Right renal cortex interstitium (tissue), 3 donors: ENCODE results near the gene GNAI3. TPM values are rescaled to one million over a fixed set of nuclear protein-coding genes. Genes with fewer than 3 reads are reported as not detected.

Experiments used
- DNase-seq, 3 donors: peaks; one replicate each; pipeline ENCODE4 v3.0.0-alpha.2; 2013; ENCODE audit warnings: low read depth in 3 of 3, low spot score in 2 of 3
- polyA plus RNA-seq, 3 donors: library from polyadenylated mRNA; unstranded; fragments of 120-200 nt; gene quantifications; one replicate each; pipeline ENCODE4 v1.2.1, GENCODE V29; 2013; ENCODE audit not compliant: insufficient read length in 3 of 3

GNAI3 gene
- polyA plus RNA-seq, 3 donors, result 12.5 to 13.8 (median 13.5) TPM

DNA sequence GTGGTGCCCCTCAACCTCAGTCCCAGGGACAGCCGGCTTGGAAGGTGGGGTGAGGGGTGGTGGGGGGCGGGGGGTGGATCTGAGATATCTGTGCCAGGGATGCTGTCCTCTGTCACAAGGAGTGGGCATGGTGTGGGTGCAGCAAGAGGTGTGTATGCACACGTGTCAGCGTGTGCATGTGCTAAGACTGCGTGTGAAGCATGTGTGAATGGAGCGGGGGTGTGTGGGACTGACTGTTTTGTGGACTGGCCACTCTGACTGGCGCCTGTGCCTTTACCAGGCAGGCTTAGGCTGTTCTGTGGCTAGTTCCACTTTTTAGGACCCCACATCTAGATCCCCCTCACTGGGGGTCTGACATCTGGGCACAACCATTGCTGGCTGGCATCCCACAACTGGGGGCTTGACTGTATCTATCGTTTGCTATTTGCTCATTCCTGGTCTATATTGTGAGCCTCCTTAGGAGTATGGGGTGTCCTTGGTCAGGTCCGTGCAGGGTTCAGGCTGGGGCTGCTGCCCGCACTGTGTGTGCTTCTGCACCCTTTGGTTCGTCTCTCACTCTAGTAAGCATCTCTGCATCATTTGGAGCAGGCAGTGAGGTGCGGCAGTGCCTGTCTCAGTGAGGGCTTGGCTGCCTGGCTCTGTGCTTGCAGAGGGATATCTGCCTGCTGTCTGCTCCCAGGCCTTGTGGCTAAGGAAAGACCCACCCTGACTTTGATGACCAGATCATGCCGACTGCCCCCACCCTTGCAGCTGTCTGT is 73.1 kb downstream of the GNAI3 start:
- no peak for DNase-seq

DNA sequence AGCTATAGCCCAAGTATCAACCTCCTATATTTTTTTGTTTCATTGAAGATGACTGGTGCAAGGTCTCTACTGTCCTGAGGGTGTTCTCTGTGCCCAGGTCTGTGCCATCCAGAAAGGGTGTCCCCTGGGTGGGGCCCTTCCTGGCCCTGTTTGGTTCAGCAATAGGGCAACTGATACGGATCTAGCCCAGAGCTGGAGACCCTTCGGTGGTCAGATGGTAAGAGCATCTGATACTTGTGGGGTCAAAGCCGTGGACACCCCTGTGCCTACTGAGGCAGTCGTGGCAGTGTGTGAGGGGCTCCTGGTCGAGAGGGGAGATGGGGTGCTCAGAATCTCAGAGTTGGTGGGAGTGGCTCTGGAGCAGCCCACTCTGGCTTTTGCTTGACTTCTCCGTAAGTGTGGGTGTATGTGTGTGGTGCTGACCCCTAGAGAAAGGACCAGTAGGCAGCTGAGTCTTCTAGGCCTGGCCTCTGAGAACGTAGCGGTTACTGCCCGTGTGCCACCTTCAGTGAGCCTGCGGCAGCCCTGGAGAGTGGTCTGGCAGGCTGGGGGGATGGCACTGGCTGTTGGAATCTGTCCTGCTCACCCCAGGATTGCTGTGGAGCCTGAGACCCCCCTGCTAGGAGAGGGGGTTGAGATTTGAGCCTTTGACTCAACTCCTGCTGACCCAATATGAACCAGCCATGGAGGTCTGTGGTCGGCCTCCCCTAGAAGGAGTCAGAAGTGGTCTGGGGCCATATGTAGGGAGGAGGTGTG is 73.9 kb downstream of the GNAI3 start:
- DNase-seq, result no peak

DNA sequence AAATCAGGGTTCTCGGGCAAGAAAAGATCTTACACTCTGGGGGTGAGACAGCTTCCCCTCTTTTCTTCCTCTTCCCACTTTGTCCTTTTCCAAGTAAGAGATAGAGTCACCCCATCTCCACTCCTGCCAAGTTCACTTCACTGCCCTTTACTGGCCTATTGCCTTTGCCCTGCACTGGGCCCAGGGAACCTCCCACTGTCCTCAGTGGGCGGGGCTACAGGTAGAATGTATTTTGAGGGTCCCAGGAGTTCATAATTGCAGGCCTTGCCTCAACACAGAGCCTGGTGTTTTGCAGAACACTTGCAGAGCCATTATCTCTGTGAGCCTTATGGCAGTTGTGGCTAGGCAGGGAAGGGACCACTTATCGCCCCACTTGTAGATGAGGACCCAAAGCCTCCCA is 74.5 kb downstream of the GNAI3 start:
- DNase-seq, result no peak

DNA sequence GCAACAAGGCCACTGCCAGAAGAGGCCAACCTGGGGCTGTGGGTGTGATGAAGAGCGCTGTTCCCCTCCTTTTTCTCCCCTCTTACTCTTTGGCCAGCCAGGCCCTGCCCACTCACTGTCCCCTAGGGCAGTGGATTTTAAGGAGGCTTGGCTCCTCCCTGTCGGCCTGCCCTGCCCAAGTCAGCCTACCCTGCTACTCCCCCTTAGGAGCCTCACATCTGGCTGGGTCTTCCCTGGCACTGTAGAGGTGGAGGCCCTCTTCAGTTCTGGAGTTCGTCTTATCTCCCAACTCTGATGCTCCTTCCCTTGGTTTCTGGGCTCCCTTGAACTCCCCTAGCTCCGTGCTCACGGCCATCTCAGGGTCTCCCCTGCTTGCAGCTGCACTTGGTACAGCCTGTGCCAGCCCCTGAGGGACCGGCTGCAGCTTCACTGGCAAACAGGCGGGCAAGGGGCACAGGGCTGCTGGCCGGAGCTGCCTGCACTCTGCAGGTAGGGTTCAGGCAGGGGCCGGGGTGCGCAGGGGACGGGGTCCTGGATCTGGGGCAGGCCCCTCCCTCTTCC is 75.3 kb downstream of the GNAI3 start:
- no peak for DNase-seq

DNA sequence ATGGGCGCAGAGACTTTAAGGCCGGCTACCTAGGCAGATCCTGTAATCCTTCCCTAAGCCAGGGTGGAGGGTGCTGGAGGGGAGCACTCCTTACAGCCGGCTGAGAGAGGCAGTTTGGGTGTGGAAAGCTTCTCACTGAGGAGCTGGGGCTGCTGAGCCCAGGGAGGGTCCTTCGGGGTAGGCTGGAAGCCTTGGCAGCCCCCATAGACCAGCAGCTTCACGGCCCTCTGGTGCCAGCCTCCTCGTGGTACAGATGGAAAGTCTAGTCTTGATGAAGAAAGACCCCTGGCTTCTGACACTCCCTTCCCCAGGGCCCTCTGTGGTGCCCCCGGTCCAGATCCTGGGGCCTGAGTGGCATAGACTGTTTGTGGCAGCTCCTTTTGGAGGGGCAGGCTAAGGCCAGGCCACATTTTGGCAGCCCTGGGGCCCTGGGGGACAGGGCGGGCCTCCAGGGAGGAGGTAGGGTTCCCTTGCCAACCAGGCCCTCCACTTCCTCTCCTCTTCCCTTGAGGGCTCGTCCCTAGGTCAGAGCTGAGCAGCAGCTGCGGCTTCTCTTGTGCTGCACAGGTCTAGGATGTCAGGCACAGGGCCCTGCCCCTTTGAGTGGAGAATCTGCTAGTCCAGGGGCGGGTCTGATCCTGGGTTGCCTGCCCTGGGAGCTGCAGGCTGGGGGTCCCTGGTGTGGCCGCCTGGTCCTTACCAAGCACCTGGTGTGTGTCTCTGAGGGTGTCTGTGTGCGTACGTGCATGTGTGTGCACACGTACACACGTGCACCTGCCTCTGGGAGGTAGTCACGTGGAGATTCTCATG is 76.0 kb downstream of the GNAI3 start:
- DNase-seq, result no peak

DNA sequence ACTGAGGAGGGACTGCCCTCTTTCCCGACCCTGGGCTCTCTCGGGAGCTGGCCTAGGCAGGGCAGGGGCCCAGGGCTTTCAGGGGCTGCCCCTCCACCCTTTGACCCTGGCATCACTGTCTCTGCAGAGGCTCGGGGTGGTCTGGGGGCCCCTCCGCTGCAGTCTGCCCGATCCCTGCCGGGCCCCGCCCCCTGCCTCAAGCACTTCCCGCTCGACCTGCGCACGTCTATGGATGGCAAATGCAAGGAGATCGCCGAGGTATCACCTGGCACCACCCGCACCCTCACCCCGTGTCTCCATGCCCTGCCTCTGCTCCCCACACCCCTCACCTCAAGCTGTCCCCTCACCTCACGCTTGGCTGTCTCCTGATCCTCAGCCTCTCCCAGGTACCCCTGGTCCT is 76.8 kb downstream of the GNAI3 start:
- DNase-seq, result no peak

DNA sequence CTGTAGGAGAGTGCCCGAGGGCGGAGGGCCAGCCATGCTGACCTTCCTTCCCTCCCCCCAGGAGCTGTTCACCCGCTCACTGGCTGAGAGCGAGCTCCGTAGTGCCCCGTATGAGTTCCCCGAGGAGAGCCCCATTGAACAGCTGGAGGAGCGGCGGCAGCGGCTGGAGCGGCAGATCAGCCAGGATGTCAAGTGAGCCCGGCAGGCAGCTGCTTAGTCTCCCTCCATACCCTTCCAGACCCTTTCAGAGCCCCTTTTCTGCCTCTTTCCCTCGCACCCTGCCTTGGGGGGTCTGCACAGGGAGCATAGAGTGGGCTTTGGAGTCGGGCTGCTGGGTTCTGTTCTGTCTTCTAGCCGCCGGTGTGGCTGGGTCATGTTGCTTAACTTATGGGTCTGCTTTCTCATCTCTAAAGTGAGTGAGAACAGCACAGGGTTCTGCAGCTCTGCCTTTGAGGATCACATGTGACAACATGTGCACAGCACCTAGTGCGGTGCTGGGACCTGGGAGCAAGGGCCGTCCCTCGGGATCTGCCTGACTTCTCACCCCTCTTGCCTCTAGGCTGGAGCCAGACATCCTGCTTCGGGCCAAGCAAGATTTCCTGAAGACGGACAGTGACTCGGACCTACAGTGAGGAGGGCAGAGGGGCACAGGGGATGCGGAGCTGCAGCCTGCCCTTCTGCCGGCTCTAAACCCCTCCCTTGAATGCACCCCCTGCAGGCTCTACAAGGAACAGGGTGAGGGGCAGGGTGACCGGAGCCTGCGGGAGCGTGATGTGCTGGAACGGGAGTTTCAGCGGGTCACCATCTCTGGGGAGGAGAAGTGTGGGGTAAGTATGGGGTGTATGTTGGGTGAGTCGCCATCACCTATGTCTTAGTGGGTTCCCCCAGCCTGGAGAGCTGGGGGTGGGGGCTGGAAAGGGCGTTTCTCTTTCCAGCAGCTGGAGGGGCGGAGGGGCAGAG is 77.5 kb downstream of the GNAI3 start:
- no peak for DNase-seq

DNA sequence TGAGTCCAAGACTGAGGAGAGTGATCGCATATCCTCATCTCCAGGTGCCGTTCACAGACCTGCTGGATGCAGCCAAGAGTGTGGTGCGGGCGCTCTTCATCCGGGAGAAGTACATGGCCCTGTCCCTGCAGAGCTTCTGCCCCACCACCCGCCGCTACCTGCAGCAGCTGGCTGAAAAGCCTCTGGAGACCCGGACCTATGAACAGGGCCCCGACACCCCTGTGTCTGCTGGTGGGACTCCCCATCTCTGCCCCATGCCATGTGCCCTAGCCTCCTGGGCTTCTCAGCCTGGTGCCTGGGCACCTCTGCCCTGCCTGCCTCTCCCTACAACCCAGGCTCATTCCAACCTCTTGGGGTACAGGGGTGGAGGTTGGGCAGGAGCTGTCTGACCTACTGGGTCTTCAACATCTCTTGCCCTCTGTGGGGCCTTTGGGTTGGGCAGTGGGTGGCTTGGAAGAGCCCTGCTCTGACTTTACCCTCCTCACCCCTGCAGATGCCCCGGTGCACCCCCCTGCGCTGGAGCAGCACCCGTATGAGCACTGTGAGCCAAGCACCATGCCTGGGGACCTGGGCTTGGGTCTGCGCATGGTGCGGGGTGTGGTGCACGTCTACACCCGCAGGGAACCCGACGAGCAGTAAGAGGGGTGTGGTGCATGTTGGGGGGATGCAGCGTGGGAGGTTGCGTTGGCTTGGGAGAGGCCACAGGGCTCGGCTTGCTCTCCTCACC is 78.4 kb downstream of the GNAI3 start:
- DNase-seq, result no peak

DNA sequence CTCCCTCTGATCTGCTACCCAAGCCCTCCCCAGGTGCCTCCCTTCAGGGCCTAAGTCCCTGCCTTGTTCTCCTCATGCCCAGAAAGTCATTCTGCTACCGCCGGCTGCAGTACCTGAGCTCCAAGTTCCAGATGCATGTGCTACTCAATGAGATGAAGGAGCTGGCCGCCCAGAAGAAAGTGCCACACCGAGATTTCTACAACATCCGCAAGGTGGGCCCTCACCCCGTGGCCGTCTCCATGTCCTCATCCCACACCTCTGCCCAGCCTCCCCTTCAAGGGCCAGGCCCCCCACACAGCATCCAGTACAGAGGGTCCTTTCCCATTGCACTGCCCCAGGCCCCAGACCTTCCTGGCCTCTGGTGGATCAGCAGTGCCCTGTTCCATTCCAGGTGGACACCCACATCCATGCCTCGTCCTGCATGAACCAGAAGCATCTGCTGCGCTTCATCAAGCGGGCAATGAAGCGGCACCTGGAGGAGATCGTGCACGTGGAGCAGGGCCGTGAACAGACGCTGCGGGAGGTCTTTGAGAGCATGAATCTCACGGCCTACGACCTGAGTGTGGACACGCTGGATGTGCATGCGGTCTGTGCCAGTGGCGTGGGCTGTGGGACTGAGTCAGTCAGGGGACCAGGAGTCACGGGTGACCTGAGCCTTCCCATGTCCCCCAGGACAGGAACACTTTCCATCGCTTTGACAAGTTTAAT is 79.4 kb downstream of the GNAI3 start:
- DNase-seq, result no peak

DNA sequence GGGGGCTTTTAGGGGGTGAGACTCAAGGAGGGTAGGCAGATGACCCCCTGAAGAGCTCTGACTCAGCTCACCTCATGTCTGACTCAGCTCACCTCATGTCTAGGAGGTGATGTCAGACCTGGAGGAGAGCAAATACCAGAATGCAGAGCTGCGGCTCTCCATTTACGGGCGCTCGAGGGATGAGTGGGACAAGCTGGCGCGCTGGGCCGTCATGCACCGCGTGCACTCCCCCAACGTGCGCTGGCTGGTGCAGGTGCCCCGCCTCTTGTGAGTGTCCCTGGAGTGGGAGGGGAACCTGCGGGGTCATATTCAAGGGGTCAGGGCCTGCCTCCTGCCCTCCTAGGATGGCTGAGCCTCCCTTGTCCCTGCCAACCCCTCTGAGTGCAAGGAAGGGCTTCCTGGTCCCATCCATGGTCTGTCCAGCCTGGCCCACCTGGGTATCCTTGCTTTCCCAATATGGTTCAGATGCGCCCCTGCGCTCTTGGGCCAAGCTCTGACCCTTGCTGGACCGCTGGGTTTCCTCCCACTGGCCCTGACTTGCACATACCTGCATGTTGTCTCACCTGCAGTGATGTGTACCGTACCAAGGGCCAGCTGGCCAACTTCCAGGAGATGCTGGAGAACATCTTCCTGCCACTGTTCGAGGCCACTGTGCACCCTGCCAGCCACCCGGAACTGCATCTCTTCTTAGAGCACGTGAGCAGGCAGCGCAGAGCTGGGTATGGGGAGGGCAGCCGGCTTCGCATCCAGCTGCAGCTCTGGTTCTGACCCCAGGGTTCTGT is 80.3 kb downstream of the GNAI3 start:
- DNase-seq, result no peak

DNA sequence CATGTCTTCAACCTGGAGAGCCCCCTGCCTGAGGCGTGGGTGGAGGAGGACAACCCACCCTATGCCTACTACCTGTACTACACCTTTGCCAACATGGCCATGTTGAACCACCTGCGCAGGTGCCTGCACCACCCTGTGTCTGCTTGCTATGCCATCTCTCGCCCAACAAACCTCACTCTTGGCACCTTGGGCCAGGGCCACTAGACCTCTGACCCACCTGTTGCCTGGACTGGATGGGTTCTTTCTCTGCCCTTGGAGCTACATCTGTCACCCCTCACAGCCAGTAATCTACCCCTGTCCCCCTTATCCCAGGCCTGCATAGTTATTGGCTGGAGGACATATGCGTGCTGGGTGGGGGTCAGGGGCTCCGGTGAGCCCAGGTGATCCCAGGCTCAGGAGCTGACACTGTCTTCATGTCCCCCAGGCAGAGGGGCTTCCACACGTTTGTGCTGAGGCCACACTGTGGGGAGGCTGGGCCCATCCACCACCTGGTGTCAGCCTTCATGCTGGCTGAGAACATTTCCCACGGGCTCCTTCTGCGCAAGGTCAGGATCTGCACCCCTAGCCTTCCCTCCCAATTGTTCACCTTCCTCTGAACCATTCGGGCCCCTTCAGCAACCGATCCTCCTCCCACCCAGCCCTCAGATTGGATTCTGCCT is 81.1 kb downstream of the GNAI3 start:
- DNase-seq, result no peak

DNA sequence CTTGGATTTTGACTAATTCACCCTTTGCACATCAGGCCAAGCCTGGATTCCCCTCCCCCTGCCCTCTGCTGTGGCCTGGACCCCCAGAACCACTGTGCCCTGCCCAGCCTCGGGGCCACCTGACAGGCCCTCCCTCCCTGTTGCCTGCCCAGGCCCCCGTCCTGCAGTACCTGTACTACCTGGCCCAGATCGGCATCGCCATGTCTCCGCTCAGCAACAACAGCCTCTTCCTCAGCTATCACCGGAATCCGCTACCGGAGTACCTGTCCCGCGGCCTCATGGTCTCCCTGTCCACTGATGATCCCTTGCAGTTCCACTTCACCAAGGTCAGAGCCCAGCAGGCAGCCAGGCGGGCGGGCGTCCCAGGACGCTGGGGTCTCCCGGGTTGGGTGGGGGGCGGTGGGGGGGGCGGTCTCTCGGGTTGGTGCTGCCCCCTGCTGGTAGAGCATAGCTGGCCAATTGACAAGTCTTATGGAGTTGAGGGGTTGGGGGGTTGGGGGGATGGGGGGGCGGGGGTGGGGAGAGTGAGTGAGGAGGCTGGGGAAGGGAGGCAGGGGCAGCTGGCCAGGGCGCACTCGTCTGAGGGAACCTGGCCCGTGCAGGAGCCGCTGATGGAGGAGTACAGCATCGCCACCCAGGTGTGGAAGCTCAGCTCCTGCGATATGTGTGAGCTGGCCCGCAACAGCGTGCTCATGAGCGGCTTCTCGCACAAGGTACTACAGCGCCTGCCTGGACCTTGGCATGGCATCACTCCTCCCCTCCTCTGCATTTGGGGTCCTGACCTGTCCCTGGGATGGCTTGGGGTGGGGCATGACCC is 81.9 kb downstream of the GNAI3 start:
- no peak for DNase-seq

DNA sequence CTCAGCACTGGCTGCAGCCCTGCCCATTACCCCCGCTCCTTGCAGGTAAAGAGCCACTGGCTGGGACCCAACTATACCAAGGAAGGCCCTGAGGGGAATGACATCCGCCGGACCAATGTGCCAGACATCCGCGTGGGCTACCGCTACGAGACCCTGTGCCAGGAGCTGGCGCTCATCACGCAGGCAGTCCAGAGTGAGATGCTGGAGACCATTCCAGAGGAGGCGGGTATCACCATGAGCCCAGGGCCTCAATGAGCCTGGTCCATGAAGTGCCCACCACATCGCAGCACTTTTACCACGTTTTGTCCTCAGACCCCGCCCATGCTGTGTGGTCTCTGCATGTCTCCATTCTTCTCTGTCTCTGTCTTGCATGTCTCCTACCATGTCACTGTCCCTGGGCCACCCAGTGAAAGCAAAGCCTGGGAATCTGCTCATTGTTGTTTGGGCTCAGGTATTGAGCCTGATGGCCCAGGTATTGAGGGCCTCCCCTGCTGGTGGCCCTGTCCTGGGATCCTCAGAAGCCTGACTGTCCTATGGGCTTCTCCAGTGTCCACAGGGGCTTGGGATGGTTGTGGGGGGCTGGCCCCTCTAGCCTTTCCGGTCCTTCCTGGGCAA is 82.6 kb downstream of the GNAI3 start:
- no peak for DNase-seq

DNA sequence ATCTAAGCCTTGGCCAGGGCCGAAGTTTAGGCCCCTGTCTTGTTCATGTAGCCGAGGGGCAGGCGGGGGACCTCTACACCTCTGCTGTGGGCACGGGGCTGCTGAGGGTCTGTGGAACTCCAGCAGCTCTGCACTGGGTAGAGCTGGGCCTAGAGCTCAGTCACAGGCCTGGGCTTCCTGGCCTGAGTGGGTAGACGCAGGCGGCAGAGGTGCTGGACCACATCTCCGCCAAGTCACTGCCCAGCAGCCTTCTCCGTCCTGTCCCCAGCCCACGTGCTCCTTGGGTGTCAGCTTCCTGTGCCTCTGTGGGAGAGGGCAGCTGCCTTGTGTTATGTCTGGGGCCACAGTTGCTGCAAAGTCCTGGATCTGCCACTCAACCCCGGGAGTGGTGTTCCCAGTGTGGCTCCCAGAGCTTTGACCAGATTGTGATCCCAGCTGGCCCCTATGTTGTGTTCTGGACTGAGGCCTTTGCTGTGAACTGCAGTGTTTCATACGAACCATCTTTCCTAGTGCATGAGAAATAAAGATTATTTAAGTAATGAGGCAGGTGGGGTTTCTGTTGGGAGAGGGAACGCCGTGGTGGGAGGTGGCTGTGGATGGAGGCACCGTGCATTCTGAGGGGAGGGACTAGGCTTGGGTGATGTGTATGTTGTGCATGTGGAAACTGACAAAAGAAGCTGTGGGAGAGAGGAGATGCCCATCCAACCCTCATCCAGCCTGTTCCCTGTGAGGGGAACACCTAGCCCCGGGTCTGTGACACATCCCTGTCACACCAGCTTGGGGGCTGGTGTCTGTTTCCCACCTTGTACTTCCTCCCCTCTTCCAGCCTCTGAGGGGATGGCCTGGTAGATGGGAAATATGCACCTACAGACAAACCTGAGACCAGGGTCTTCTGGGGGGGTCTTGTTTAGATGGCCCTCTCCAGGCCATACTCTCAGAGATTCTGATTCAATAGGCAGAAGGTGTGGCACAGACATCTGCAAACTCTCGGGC is 83.4 kb downstream of the GNAI3 start:
- no peak for DNase-seq
